Testis (tissue), 2 donors: ENCODE results near the gene TMEM256.

ENCODE experiments used
- CTCF ChIP-seq, 3 experiments: fragments of 450-650 bp in 2 of 3; fragments of 200-600 bp in 1 of 3; sonication (generic) in 1 of 3; IDR thresholded peaks; one replicate each; pipeline ENCODE4 v1.5.1; 2016 to 2019; ENCODE audit warnings: antibody characterized with exemption in 3 of 3, mild to moderate bottlenecking in 2 of 3, moderate library complexity in 1 of 3
- POLR2A ChIP-seq: fragments of 450-650 bp; IDR thresholded peaks from one replicate; pipeline ENCODE4 v1.6.1; 2017; ENCODE audit warnings: antibody characterized with exemption, mild to moderate bottlenecking, moderate library complexity

GRCh38 chr17:7437369-7437863, 33.5 kb upstream of the TMEM256 start:
- TF ChIP-seq CTCF (IDR thresholded peaks at IDR 0.05) (no peak), POLR2A (no peak)
